ENCODE data around the gene PALM. TPM values are rescaled to one million over a fixed set of nuclear protein-coding genes. Genes with fewer than 3 reads are reported as not detected.

PALM gene
- polyA plus RNA-seq, 1 donor (not counting 4 experiments of a cell fraction or from before 2014, with no cell fraction given), result not detected

- Histone ChIP-seq H3K36me3 (ENCODE audit: control insufficient read depth in 2 of 2, extremely low read depth in 1 of 2, insufficient read depth in 2 of 2, low read length in 2 of 2) (no peaks in the 10 kb centered on the region), H3K27me3 (ENCODE audit: control insufficient read depth, extremely low read depth, insufficient read depth, low read length) (peaks cover 4% of the 10 kb centered on the region), H3K4me3 (ENCODE audit: control insufficient read depth in 2 of 3, extremely low read depth in 1 of 3, insufficient read depth in 2 of 3, low read depth in 1 of 3, low read length in 3 of 3) (no peak overlapping the region), H3K4me1 (ENCODE audit: control insufficient read depth, extremely low read depth, insufficient read depth, low read length) (no peaks in the 10 kb centered on the region), H3K79me2 (ENCODE audit: control insufficient read depth, insufficient read depth, low read length) (no peaks in the 10 kb centered on the region), H3K9me1 (ENCODE audit: control insufficient read depth, extremely low read depth, insufficient read depth, low read length) (no peaks in the 10 kb centered on the region), H4K20me1 (ENCODE audit: control insufficient read depth, extremely low read depth, insufficient read depth, low read length) (no peaks in the 10 kb centered on the region), H2AFZ (ENCODE audit: control insufficient read depth, low read length) (no peak overlapping the region), H3K9me3 (ENCODE audit: control insufficient read depth, low read depth, low read length) (no peaks in the 10 kb centered on the region), H3K4me2 (ENCODE audit: control insufficient read depth, extremely low read depth, insufficient read depth, low read depth, low read length) (no peak overlapping the region), H3K27ac (ENCODE audit: control insufficient read depth, insufficient read depth, low read length) (no peak overlapping the region), H3K9ac (ENCODE audit: control insufficient read depth, extremely low read depth, insufficient read depth, low read length) (no peak overlapping the region)
- no peak for FAIRE-seq
- DNase-seq (ENCODE audit: low read depth, low spot score), result no peak
- TF ChIP-seq CTCF (optimal IDR thresholded peaks at IDR 0.05 in 1 of 3, IDR thresholded peaks at IDR 0.05 in 1 of 3, conservative IDR thresholded peaks at IDR 0.05 in 1 of 3; ENCODE audit: extremely low read depth in 1 of 3, insufficient read depth in 2 of 3, low read length in 3 of 3), result no peak
- TF ChIP-seq EZH2 (IDR thresholded peaks at IDR 0.05; ENCODE audit: low read length), result no peak
- dilution Hi-C loops (cut with MboI; ENCODE audit: extremely low pct_ligation_motif_present, low sequenced_read_pairs), result no loop called here
These were observed 18.5 kb upstream of the PALM start for GRCh38 chr19:690203-690602.

DNA sequence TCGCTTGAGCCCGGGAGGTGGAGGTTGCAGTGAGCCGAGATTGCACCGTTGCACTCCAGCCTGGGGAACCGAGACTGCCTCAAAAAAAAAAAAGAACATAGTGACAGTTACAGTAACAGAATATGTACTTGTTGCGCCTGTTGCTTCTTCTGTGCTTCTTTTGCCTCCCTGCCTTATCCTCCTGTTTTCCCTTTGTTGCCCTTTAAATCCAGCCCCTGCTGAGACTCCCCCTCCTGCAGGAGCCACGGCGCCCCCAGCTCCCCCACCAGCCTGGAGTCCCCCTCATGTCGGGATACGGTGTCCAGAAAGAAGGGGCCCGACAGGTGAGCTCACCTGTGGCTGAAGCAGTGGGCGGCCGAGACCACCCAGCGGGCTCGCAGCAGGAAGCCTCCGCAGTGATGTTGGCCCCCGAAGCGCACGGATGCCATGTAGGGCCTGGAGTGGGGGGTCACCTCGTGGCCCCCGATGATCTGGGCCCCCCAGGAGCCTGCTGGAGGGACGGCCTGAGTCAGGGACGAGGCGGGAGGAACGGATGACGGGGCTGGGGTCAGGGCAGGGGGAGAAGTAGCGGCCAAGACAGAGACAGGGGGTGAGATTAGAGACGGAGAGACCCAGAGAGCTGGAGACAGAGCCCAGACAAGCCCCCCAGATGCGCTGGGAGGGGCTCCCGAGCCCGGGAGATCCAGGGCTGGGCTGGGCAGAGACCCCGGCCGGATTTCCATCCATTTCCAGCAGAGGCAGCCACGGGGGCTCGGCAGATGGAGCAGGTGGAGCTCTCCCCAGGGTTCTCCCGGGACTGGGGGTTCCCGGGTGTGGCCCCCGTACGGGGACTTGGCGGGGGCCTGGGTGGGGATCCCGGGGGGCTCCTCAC lies 14.0 kb upstream of the PALM start:
- TF ChIP-seq CTCF (optimal IDR thresholded peaks at IDR 0.05 in 1 of 3, IDR thresholded peaks at IDR 0.05 in 1 of 3, conservative IDR thresholded peaks at IDR 0.05 in 1 of 3; ENCODE audit: extremely low read depth in 1 of 3, insufficient read depth in 2 of 3, low read length in 3 of 3), result no peak
- no peak for TF ChIP-seq EZH2 (IDR thresholded peaks at IDR 0.05; ENCODE audit: low read length)
- Histone ChIP-seq H3K79me2 (ENCODE audit: control insufficient read depth, insufficient read depth, low read length) (no peaks in the 10 kb centered on the region), H3K4me3 (ENCODE audit: control insufficient read depth in 2 of 3, extremely low read depth in 1 of 3, insufficient read depth in 2 of 3, low read depth in 1 of 3, low read length in 3 of 3) (no peak overlapping the region), H3K9me1 (ENCODE audit: control insufficient read depth, extremely low read depth, insufficient read depth, low read length) (no peaks in the 10 kb centered on the region), H3K4me2 (ENCODE audit: control insufficient read depth, extremely low read depth, insufficient read depth, low read depth, low read length) (no peak overlapping the region), H4K20me1 (ENCODE audit: control insufficient read depth, extremely low read depth, insufficient read depth, low read length) (no peaks in the 10 kb centered on the region), H3K9ac (ENCODE audit: control insufficient read depth, extremely low read depth, insufficient read depth, low read length) (no peak overlapping the region), H2AFZ (ENCODE audit: control insufficient read depth, low read length) (no peak overlapping the region), H3K36me3 (ENCODE audit: control insufficient read depth in 2 of 2, extremely low read depth in 1 of 2, insufficient read depth in 2 of 2, low read length in 2 of 2) (no peaks in the 10 kb centered on the region), H3K27me3 (ENCODE audit: control insufficient read depth, extremely low read depth, insufficient read depth, low read length) (peaks cover 4% of the 10 kb centered on the region), H3K9me3 (ENCODE audit: control insufficient read depth, low read depth, low read length) (no peaks in the 10 kb centered on the region), H3K27ac (ENCODE audit: control insufficient read depth, insufficient read depth, low read length) (no peak overlapping the region), H3K4me1 (ENCODE audit: control insufficient read depth, extremely low read depth, insufficient read depth, low read length) (no peaks in the 10 kb centered on the region)
- FAIRE-seq, result no peak
- dilution Hi-C loops (cut with MboI; ENCODE audit: extremely low pct_ligation_motif_present, low sequenced_read_pairs), result no loop called here
- DNase-seq (ENCODE audit: low read depth, low spot score), result no peak
